Glutamatergic neuron (in vitro differentiated cells): ENCODE measurements around the gene ROR2. TPM values are rescaled to one million over a fixed set of nuclear protein-coding genes. Genes with fewer than 3 reads are reported as not detected.
A peak's percentile ranks its signal among the peaks of the same experiment; 100 is the strongest.

Experiments used
- DNase-seq: peaks from one replicate; pipeline ENCODE4 v3.0.0; 2022
- H3K27ac Mint-ChIP-seq: one replicate; pipeline ENCODE4 v1.8.0; 2020; ENCODE audit warnings: mild to moderate bottlenecking, mixed read lengths, inconsistent platforms; ENCODE audit not compliant: unreplicated experiment
- H3K27me3 Mint-ChIP-seq: one replicate; pipeline ENCODE4 v1.8.0; 2020; ENCODE audit warnings: mild to moderate bottlenecking, moderate library complexity, mixed read lengths, inconsistent platforms; ENCODE audit not compliant: unreplicated experiment
- H3K36me3 Mint-ChIP-seq: one replicate; pipeline ENCODE4 v1.8.0; 2020; ENCODE audit warnings: mild to moderate bottlenecking, mixed read lengths, inconsistent platforms; ENCODE audit not compliant: unreplicated experiment
- H3K4me1 Mint-ChIP-seq: one replicate; pipeline ENCODE4 v1.8.0; 2020; ENCODE audit warnings: mild to moderate bottlenecking, low read depth, mixed read lengths, inconsistent platforms; ENCODE audit not compliant: unreplicated experiment
- H3K4me3 Mint-ChIP-seq: one replicate; pipeline ENCODE4 v1.8.0; 2020; ENCODE audit warnings: mild to moderate bottlenecking, mixed read lengths, inconsistent platforms; ENCODE audit not compliant: unreplicated experiment
- H3K9me3 Mint-ChIP-seq: one replicate; pipeline ENCODE4 v1.8.0; 2020; ENCODE audit warnings: mild to moderate bottlenecking, moderate library complexity, mixed read lengths, inconsistent platforms; ENCODE audit not compliant: unreplicated experiment
- CTCF ChIP-seq: fragments of 200-600 bp; sonication (generic); IDR thresholded peaks from one replicate; pipeline ENCODE4 v1.5.0; 2021; ENCODE audit not compliant: partially characterized antibody, unreplicated experiment
- total RNA-seq: library from RNA; stranded (reverse); fragmentation: NEBNext Ultra II Directional; extraction: Animal tissue kit (Norgen Biotek cat#: 25700); gene quantifications from one replicate; pipeline ENCODE4 v1.2.1, GENCODE V29; 2021; ENCODE audit not compliant: unreplicated experiment

The ROR2 gene
- total RNA-seq, 1 donor from 2014 or later, result 51.1 TPM

- no peak for DNase-seq
- no peaks in the 10 kb centered on the region for H3K36me3 Mint-ChIP-seq
- no peaks in the 10 kb centered on the region for H3K9me3 Mint-ChIP-seq
- no peak overlapping the region for H3K27ac Mint-ChIP-seq
- no peaks in the 10 kb centered on the region for H3K27me3 Mint-ChIP-seq
- H3K4me1 Mint-ChIP-seq, result no peaks in the 10 kb centered on the region
- H3K4me3 Mint-ChIP-seq, result no peak overlapping the region
- TF ChIP-seq CTCF, result no peak
Measured at GRCh38 chr9:91689006-91689405, 261.0 kb downstream of the ROR2 start.

GRCh38 chr9:91683269-91683668, 266.8 kb downstream of the ROR2 start:
- Mint-ChIP-seq H3K4me3 (no peak overlapping the region), H3K27ac (no peak overlapping the region), H3K9me3 (no peaks in the 10 kb centered on the region), H3K27me3 (no peaks in the 10 kb centered on the region), H3K36me3 (no peaks in the 10 kb centered on the region), H3K4me1 (no peaks in the 10 kb centered on the region)
- DNase-seq, result no peak
- TF ChIP-seq CTCF, result no peak

- no peaks in the 10 kb centered on the region for H3K36me3 Mint-ChIP-seq
- no peak for TF ChIP-seq CTCF
- no peak overlapping the region for H3K27ac Mint-ChIP-seq
- no peaks in the 10 kb centered on the region for H3K4me1 Mint-ChIP-seq
- no peaks in the 10 kb centered on the region for H3K9me3 Mint-ChIP-seq
- no peak for DNase-seq
- H3K4me3 Mint-ChIP-seq, result no peak overlapping the region
- no peaks in the 10 kb centered on the region for H3K27me3 Mint-ChIP-seq
Measured at GRCh38 chr9:91682806-91683205, 267.2 kb downstream of the ROR2 start.

GRCh38 chr9:91681461-91682305, 268.3 kb downstream of the ROR2 start:
- H3K27ac Mint-ChIP-seq, result no peak overlapping the region
- no peaks in the 10 kb centered on the region for H3K9me3 Mint-ChIP-seq

More at GRCh38 chr9:91681461-91682305, 268.3 kb downstream of the ROR2 start:
- peak; percentile 75 for TF ChIP-seq CTCF
- H3K4me3 Mint-ChIP-seq, result no peak overlapping the region
- peak; percentile 89 for DNase-seq
- H3K27me3 Mint-ChIP-seq, result no peaks in the 10 kb centered on the region
- no peaks in the 10 kb centered on the region for H3K36me3 Mint-ChIP-seq
- H3K4me1 Mint-ChIP-seq, result peaks cover 3% of the 10 kb centered on the region
